Measurements from ENCODE around the gene DDX59. TPM values are rescaled to one million over a fixed set of nuclear protein-coding genes. Genes with fewer than 3 reads are reported as not detected.
A peak's percentile ranks its signal among the peaks of the same experiment; 100 is the strongest.

Gene DDX59
- total and polyA plus RNA-seq, 8 donors = 12.1 to 23.9 (median 21.0) TPM

DNA sequence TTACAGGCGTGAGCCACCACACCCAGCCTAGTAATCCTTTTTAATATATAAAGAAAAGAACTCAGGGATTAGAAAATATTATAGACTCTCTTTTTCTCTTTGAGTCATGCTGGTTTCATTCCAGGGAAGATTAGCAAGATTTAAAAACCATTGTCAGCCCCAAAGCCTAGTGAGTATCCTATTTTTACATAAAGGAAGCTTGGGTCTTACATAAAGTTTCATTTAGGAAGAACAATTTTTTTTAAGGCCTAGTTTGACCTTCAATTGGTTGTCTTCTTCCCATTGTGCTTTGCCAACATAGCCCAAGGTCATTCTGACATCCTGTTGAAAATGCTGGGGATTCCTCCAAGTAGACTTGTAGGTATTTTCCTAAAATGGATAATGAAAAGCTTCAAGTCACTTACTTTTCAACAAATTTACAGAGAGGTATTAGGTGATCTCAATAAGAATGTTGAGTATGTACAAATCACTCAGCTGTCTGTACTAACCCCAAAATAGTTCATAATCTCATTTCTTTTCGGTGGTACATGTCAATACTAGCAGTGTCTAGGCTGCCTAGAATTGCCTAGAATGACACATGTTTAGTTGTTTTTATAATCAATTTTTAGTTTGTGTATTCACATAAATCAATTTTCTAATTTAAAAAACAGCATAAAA lies 44.9 kb downstream of the DDX59 start:
- no peak for TF ChIP-seq EP300 (IDR thresholded peaks at IDR 0.05)
- TF ChIP-seq, protein P1, sequence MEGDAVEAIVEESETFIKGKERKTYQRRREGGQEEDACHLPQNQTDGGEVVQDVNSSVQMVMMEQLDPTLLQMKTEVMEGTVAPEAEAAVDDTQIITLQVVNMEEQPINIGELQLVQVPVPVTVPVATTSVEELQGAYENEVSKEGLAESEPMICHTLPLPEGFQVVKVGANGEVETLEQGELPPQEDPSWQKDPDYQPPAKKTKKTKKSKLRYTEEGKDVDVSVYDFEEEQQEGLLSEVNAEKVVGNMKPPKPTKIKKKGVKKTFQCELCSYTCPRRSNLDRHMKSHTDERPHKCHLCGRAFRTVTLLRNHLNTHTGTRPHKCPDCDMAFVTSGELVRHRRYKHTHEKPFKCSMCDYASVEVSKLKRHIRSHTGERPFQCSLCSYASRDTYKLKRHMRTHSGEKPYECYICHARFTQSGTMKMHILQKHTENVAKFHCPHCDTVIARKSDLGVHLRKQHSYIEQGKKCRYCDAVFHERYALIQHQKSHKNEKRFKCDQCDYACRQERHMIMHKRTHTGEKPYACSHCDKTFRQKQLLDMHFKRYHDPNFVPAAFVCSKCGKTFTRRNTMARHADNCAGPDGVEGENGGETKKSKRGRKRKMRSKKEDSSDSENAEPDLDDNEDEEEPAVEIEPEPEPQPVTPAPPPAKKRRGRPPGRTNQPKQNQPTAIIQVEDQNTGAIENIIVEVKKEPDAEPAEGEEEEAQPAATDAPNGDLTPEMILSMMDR (IDR thresholded peaks at IDR 0.05) = no peak
- no peak for TF ChIP-seq POLR2AphosphoS5 (IDR thresholded peaks at IDR 0.05)
- TF ChIP-seq POLR2A (IDR thresholded peaks at IDR 0.05) = no peak
- no peaks in the 10 kb centered on the region for H3K36me3 ChIP-seq
- peaks cover 10 to 24% (median 17%) of the 10 kb centered on the region in 4 donors for H3K4me1 ChIP-seq
- H3K4me3 ChIP-seq = no peak overlapping the region
- no peaks in the 10 kb centered on the region for H3K27me3 ChIP-seq
- H3K27ac ChIP-seq = no peak overlapping the region
- no peaks in the 10 kb centered on the region for H3K9me3 ChIP-seq
- intact Hi-C loops (cut with DNase I; ENCODE audit: low total_unique reads) = loop anchor here (5.0 to 10.0 kb wide), 2 partner anchors 180 to 412 kb away; no protein-coding TSS in a partner anchor
- 81 to 88% (median 87%) methylated on average over 2 of the region's 2 CpGs for WGBS, 5 donors
- no peak for DNase-seq

DNA sequence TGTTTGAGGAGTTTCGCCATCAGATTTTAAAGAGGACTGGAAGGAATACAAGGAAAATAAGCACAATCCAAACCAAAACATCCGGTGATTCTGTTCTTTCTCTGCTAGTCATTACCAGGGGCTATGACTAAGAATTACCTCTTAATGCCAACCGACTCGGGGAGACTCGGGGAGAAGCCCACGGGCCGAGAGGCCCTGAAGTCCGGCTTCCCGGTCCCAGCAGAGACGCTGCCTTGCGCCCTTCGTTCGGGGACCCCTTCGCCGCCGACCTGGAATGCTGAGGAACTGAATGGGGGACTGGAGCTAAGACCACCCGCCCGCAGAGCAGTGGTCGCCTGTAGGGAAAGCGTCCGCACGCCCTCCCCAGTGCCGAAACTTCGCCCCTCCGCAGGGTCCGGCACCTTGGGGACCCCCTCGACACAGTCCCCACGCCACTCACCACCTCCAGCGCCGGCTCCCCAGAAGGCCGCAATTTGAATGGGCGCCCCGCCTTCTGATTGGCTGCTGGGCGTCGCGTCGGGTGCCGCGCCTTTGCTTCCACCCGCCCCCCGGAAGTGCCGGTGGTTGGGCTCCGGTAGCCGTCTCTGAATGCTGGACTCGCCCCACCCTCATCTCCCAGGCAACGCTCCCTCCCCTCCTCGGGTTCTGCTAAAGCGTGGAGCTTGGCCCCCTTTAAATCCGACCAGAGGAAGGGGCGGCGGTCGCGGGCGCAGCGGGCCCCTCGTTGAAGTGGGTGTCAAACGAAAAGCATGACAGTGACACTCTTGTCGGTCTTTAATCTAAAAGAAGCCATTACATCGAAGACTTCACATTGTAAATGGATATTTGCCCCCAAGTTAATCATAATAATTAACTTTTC lies 49.2 kb downstream of the DDX59 start, which contains the start of gene KIF14:
TSS of gene KIF14 (minus strand) at position 479 of the 859 bp plus-strand sequence. CDS start 2,028 bp downstream, outside the sequence.
- DNase-seq = peak; percentile 92 to 98
- 0 to 1% (median 1%) methylated on average over 40 to 59 of the region's 59 CpGs for WGBS, 5 donors
- H3K36me3 ChIP-seq = no peaks in the 10 kb centered on the region
- H3K27ac ChIP-seq = peak within 1 kb of the TSS in 4 of 5 donors; percentile 62 to 75 (median 70)
- H3K9me3 ChIP-seq = no peaks in the 10 kb centered on the region
- H3K4me1 ChIP-seq = peaks cover 12 to 28% (median 19%) of the 10 kb centered on the region in 4 donors
- TF ChIP-seq, protein P1 (IDR thresholded peaks at IDR 0.05) = no peak
- no peak for TF ChIP-seq EP300 (IDR thresholded peaks at IDR 0.05)
- no peak for TF ChIP-seq POLR2A (IDR thresholded peaks at IDR 0.05)
- TF ChIP-seq POLR2AphosphoS5 (IDR thresholded peaks at IDR 0.05) = peak; percentile 10 to 61 (median 24)
- no peaks in the 10 kb centered on the region for H3K27me3 ChIP-seq
- intact Hi-C loops (cut with DNase I; ENCODE audit: low total_unique reads) = loop anchor here (5.0 to 10.0 kb wide), 2 partner anchors 184 to 417 kb away; no protein-coding TSS in a partner anchor
- peak within 1 kb of the TSS; percentile 59 to 64 (median 61) for H3K4me3 ChIP-seq

DNA sequence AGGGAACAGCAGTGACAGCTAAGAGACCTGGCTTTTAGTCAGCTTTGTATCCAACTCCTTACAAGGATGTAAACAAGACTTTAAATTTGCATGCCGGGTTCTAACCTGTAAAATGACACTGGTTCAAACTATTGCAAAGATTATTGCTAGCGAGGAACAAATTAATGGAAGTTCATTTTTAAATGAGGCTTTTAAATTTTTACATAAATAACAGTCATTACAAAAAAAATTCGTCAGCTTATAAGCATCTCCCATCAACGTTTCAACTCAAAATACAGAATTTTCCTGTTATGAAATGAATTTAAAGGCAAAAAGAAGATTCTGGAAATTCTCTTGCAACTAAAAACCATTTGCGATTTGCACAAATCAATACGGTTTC lies 49.8 kb downstream of the DDX59 start:
- TF ChIP-seq POLR2AphosphoS5 (IDR thresholded peaks at IDR 0.05) (no peak), POLR2A (IDR thresholded peaks at IDR 0.05) (no peak), EP300 (IDR thresholded peaks at IDR 0.05) (no peak)
- TF ChIP-seq, protein P1 (IDR thresholded peaks at IDR 0.05) = no peak
- H3K27me3 ChIP-seq = no peaks in the 10 kb centered on the region
- no peak for DNase-seq
- peaks cover 12 to 28% (median 19%) of the 10 kb centered on the region in 4 donors for H3K4me1 ChIP-seq
- H3K27ac ChIP-seq = peak overlapping the region in 2 of 5 donors; percentile 62 to 75
- intact Hi-C loops (cut with DNase I; ENCODE audit: low total_unique reads) = loop anchor here (5.0 to 10.0 kb wide), 2 partner anchors 185 to 417 kb away; no protein-coding TSS in a partner anchor
- H3K36me3 ChIP-seq = no peaks in the 10 kb centered on the region
- H3K4me3 ChIP-seq = peak overlapping the region; percentile 59 to 64 (median 61)
- WGBS, 5 donors = 5 to 10% (median 7%) methylated on average over 6 of the region's 6 CpGs
- no peaks in the 10 kb centered on the region for H3K9me3 ChIP-seq

DNA sequence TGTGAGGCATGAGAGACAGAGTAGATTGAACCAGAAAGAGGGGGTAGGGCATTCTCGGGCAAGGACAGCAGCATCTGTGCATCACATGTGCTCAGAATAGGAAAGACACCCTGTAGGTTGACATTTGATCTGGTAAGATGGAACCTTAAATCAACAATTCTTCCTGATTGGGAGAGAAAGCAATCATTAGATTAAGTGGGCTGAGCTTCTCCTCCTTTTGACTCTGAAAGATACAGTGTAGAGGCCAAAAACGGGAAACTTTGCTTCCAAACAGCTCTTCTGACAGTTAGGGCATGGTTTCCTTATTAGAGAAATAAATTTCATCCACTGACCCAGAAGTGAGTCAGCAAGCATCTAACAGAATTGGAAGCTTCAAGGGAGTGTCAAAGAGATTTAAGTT lies 58.9 kb downstream of the DDX59 start:
- Histone ChIP-seq H3K27me3 (no peaks in the 10 kb centered on the region), H3K4me1 (no peaks in the 10 kb centered on the region), H3K27ac (no peak overlapping the region), H3K9me3 (no peaks in the 10 kb centered on the region), H3K36me3 (no peaks in the 10 kb centered on the region), H3K4me3 (no peak overlapping the region)
- 57 to 73% (median 63%) methylated on average over 2 of the region's 2 CpGs for WGBS, 5 donors
- TF ChIP-seq EP300 (IDR thresholded peaks at IDR 0.05) (no peak), POLR2AphosphoS5 (IDR thresholded peaks at IDR 0.05) (no peak), POLR2A (IDR thresholded peaks at IDR 0.05) (no peak)
- TF ChIP-seq, protein P1 (IDR thresholded peaks at IDR 0.05) = no peak
- no peak for DNase-seq
- intact Hi-C loops (cut with DNase I; ENCODE audit: low total_unique reads) = no loop called here

Data from stomach (tissue), 9 donors.